Tibial nerve (tissue), 4 donors: ENCODE data around the gene RPL28.

Experiments used
- EP300 ChIP-seq, 2 donors: sonication (generic); formaldehyde crosslinking; IDR thresholded peaks; one replicate each; pipeline ENCODE4 v1.6.1; 2017; ENCODE audit warnings: antibody characterized with exemption in 2 of 2, mild to moderate bottlenecking in 1 of 2
- POLR2A ChIP-seq, 2 donors: fragments of 450-650 bp; IDR thresholded peaks; one replicate each; pipeline ENCODE4 v1.6.1; 2017; ENCODE audit warnings: antibody characterized with exemption in 2 of 2, mild to moderate bottlenecking in 2 of 2, moderate library complexity in 2 of 2
- TF ChIP-seq, protein P1 (sequence below), 5 experiments: fragments of 200-600 bp in 3 of 5; fragments of 450-650 bp in 2 of 5; sonication (generic) in 3 of 5; IDR thresholded peaks; one replicate each; pipeline ENCODE4 v1.5.1; 2016 to 2019; ENCODE audit warnings: antibody characterized with exemption in 5 of 5, mild to moderate bottlenecking in 3 of 5, moderate library complexity in 2 of 5

DNA sequence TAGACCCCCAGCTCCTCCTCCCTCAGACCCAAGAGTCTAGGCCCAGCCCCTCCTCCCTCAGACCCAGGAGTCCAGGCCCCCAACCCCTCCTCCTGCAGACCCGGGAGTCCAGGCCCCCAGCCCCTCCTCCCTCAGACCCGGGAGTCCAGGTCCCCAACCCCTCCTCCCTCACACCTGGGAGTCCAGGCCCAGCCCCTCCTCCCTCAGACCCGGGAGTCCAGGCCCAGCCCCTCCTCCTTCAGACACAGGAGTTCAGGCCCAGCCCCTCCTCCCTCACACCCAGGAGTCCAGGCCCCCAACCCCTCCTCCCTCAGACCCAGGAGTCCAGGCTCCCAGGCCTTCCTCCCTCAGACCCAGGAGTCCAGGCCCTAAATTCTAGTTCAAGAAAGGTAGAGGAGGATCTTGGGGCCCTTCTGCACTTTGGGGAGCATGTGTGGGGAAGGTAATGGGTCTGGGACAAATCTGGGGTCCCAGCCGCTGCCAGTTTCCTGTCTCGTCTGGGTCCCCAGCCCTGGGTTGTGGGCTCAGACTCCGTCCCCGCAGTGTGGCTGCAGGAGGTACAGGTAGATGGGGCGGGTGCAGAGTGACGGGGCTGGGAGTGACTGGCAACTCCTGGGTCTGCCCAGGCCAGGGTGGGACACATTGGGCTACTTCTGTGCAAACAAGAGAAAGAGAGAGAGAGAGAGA lies 12.3 kb upstream of the RPL28 start:
- TF ChIP-seq, protein P1, sequence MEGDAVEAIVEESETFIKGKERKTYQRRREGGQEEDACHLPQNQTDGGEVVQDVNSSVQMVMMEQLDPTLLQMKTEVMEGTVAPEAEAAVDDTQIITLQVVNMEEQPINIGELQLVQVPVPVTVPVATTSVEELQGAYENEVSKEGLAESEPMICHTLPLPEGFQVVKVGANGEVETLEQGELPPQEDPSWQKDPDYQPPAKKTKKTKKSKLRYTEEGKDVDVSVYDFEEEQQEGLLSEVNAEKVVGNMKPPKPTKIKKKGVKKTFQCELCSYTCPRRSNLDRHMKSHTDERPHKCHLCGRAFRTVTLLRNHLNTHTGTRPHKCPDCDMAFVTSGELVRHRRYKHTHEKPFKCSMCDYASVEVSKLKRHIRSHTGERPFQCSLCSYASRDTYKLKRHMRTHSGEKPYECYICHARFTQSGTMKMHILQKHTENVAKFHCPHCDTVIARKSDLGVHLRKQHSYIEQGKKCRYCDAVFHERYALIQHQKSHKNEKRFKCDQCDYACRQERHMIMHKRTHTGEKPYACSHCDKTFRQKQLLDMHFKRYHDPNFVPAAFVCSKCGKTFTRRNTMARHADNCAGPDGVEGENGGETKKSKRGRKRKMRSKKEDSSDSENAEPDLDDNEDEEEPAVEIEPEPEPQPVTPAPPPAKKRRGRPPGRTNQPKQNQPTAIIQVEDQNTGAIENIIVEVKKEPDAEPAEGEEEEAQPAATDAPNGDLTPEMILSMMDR (IDR thresholded peaks at IDR 0.05), result no peak
- TF ChIP-seq POLR2A (IDR thresholded peaks at IDR 0.05) (no peak), EP300 (IDR thresholded peaks at IDR 0.05) (no peak)
